GOT3 (cell line): ENCODE measurements around the gene ERP44.
"Not testable (repeated sequence)": the region's sequence is repeated elsewhere in the genome, so short reads cannot be mapped to it uniquely, and the experiment has no call there.

ENCODE experiments used
- DNase-seq: peaks from one replicate; lab custom pipeline; 2025; ENCODE audit warnings: mixed read lengths; lab: John Stamatoyannopoulos, UW

Gene ERP44

GRCh38 chr9:100098887-100099721, at the start of gene ERP44, which contains the start of gene INVS:
Gene ERP44 (minus strand): TSS chr9:100099000. CDS start chr9:100098840, 160 bp downstream.
Gene INVS (plus strand): TSS chr9:100099243. CDS start chr9:100104522, 5,279 bp downstream.
- peak; percentile 83 for DNase-seq

GRCh38 chr9:100145976-100146375, 47.2 kb upstream of the ERP44 start:
- not testable (repeated sequence) for DNase-seq

- not testable (repeated sequence) for DNase-seq
These were observed 46.6 kb upstream of the ERP44 start for GRCh38 chr9:100145167-100145934.

- DNase-seq: not testable (repeated sequence)
These were observed 43.1 kb upstream of the ERP44 start for GRCh38 chr9:100141862-100142261.

GRCh38 chr9:100140303-100140702, 41.5 kb upstream of the ERP44 start:
- not testable (repeated sequence) for DNase-seq

GRCh38 chr9:100136799-100137198, 38.0 kb upstream of the ERP44 start:
- not testable (repeated sequence) for DNase-seq

- no peak for DNase-seq
These were observed 35.9 kb upstream of the ERP44 start for GRCh38 chr9:100134731-100135130.

- DNase-seq: no peak
These were observed 33.2 kb upstream of the ERP44 start for GRCh38 chr9:100131875-100132430.

GRCh38 chr9:100131216-100131615, 32.4 kb upstream of the ERP44 start:
- no peak for DNase-seq

- DNase-seq: no peak
These were observed 31.0 kb upstream of the ERP44 start for GRCh38 chr9:100129772-100130171.

GRCh38 chr9:100126423-100126822, 27.6 kb upstream of the ERP44 start:
- no peak for DNase-seq

- DNase-seq: no peak
These were observed 27.1 kb upstream of the ERP44 start for GRCh38 chr9:100125910-100126309.

- no peak for DNase-seq
These were observed 26.4 kb upstream of the ERP44 start for GRCh38 chr9:100125236-100125635.

GRCh38 chr9:100120286-100120685, 21.5 kb upstream of the ERP44 start:
- DNase-seq: no peak

- no peak for DNase-seq
These were observed 18.5 kb upstream of the ERP44 start for GRCh38 chr9:100117316-100117715.

- no peak for DNase-seq
These were observed 14.0 kb upstream of the ERP44 start for GRCh38 chr9:100112677-100113336.

- DNase-seq: peak; percentile 20
These were observed 12.4 kb upstream of the ERP44 start for GRCh38 chr9:100111235-100111634.

GRCh38 chr9:100108559-100108958, 9.8 kb upstream of the ERP44 start:
- no peak for DNase-seq

GRCh38 chr9:100106616-100107015, 7.8 kb upstream of the ERP44 start:
- DNase-seq: no peak

- no peak for DNase-seq
These were observed 7.1 kb upstream of the ERP44 start for GRCh38 chr9:100105861-100106260.

- DNase-seq: no peak
These were observed 5.5 kb upstream of the ERP44 start for GRCh38 chr9:100104314-100104713.

GRCh38 chr9:100101608-100102007, 2.8 kb upstream of the ERP44 start:
- no peak for DNase-seq
